HTERT RPE-1 (cell line): ENCODE results near the gene KDSR.
"Not testable (repeated sequence)": the region's sequence is repeated elsewhere in the genome, so short reads cannot be mapped to it uniquely, and the experiment has no call there.

Experiments used
- in situ Hi-C: fragments of 300-500 bp; cut with MboI; formaldehyde crosslinking; loops from 4 replicates; pipeline ENCODE4 v1.14.3; 2020; ENCODE audit warnings: low sequenced_read_pairs

The KDSR gene

DNA sequence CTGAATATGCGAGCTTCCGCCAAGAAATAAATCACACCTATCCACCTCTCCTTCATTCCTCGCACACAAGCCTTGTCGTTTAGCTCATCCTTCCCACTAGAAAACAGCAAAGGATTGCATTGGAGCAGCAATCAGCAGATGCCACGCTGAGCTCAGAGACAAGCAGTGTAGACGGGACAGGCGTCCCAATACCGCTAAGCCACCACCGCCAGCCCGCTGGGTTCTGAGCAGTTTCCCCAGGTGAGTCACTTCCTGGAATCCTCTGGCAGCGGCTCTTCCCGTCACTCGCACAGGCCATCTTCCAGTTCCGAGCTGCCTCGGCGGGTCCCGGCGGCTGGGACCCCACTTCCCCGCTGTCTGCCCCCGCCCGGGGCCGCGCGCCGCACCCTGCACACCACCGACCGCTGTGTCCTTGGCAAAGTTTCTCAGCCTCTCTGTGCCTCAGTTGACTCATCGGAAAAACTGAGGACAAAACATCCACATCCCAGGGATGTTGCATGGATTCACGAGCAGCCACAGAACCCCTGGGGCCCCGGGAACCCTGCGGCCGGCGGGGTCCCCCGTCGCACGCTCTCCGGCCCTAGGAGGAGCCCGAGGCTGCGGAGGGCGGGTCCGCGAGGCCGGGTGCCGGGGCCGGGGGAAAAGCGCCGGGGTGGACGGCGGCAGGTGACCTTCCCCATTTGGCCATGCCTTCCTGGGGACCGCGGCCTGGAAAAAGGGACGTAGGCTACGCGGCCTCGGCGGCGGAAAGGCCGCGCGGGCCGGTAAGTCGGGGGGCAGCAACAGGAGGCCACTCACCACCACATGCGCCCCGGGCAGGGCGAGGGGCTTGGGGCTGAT lies 573 bp downstream of the KDSR start:
- in situ Hi-C loops = no loop called here

DNA sequence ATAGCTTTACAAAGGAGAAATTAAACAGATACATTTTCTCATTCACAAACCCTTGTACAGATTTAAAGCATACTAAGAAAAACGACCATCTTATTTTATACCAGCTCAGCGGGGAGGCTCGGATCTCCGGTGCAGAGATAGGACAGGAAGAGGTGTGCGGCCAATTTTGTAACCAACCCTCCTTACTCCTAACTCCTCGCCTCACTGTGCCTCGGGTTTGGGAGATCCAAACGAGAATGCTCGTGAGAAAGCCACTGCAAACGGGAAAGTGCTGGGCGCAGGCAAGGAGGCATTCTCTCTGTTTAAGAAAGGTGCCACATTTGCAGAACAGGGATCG lies 1.2 kb downstream of the KDSR start:
- in situ Hi-C loops = no loop called here

DNA sequence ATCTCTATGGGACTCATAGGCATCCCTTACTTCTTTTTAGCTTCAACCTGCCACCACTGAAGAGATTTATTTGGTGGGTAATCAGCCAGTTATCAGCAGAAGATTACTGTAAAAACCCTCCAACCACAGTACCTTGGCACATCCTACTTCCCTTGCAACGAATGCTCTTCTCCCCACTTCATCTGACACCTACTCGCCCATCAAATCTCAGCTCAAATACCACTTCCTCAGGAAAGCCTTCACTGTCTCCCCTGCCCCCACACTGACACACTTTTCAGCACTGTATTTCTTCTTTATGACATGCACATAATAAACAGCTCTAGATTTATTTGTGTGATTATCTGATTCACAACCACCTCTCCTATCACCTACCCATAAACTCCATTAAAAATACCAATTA lies 3.1 kb downstream of the KDSR start:
- in situ Hi-C loops = no loop called here

DNA sequence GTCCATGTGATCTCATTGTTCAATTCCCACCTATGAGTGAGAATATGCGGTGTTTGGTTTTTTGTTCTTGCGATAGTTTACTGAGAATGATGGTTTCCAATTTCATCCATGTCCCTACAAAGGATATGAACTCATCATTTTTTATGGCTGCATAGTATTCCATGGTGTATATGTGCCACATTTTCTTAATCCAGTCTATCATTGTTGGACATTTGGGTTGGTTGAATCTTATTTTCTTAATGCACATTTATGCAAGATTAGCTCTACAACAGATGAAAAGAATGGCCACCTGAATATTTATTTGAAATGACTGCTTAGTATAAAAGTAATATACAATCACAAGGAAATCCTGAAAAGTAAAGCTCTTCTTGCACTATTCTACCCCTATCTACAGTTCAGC lies 3.6 kb downstream of the KDSR start:
- in situ Hi-C loops = not testable (repeated sequence)

DNA sequence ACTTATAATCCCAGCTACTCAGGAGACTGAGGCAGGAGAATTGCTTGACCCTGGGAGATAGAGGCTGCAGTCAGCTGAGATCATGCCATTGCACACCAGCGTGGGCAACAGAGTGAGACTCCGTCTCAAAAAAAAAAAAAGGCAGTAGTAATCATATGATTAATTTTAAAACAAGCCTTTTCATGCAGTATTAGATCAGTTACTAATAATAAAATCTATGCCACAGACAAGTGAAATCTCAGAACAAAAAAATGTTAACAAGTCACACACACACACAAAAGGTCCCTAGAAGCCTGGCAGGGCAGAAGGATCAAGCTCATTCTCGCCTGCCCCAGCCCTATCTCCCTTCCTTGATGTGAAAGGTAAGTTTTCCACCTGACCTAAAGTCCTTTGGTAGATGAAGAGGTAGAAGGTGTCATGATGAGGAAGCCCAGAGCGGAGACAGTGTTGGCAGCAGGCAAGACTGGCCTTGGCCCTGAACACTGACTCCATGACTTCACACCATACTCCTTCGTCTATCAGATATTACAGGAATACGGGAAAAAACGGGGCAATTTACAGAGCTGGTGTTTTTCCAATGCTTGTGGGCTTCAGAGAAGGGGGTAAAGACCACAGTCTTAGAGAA lies 10.6 kb downstream of the KDSR start:
- in situ Hi-C loops = no loop called here

DNA sequence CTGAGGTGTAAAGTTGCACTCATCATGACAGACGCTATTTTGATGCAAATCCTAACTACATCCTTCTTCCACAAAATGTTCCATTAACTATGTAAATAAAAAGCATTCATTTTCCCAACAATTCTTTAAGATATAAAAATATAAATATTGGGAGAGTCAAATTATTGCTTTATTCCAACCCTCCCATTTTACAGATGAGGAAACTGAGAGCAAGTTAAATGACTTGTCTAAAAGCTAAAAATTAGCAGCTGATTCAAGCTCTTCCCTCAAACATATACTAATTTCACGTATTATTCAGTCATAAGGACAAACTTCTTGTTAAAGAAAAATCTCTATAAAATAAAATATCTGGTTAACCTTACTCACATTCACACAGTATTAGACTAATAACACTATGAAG lies 16.8 kb downstream of the KDSR start:
- in situ Hi-C loops = no loop called here

DNA sequence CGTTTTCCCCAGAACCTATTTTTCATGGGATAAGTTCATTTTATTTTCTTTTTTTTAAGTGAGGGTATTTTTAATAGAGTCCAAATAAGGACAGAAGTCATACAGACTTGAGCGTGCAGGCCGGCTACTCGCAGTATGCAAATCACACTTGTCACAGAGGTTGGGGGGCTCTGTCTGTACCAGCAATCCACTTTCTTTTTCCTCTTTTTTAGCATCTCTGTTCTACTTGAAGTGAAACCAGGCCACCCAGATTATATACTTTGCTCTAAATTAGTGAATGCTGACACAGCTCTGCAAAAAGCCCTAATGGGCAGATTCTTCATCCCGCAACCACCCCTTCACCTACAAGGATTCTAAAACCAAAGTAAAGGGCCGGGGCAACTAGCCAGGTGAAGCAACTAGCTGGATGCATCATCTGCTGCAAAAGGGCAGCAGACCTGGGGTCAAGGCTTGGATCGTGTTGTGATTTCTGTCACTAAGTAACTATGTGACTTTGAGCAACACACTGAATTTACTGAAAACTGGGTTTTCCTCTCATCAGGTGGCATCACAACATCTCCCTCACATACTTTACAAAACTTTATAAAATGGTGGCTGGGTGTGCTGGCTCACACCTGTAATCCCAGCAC lies 18.4 kb downstream of the KDSR start:
- in situ Hi-C loops = no loop called here

DNA sequence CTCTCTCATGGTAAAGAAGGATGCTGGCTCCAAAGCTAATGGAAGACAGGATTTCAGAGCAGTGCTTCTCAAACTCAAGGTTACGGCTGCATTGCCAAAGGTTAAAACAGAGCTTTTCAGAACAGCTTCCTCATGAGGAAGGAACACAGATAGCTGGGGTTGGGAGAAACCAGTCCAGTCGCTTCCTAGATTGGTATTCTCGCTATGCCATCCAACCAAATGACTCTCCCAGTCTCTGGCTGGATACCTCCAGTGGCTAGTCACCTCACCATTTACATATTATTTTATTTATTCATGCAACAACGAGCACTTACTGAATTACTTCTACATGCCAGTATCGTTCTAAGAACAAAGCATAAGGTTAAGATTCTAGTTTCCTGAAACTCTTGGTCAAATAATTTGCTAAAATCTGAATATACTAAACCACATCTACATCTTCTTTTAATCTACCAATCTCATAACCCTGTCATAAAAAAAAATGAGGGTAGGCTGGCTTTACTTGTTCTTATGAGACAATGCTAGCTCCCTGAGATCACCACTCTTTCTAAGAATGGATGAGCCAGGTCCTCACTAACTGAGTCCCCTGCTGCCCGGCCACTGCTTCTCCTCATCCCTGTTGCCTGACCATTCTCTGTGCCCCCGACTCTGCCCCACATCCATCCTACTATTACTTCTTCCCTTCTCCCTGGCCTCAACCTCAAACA lies 20.4 kb downstream of the KDSR start:
- in situ Hi-C loops = no loop called here

DNA sequence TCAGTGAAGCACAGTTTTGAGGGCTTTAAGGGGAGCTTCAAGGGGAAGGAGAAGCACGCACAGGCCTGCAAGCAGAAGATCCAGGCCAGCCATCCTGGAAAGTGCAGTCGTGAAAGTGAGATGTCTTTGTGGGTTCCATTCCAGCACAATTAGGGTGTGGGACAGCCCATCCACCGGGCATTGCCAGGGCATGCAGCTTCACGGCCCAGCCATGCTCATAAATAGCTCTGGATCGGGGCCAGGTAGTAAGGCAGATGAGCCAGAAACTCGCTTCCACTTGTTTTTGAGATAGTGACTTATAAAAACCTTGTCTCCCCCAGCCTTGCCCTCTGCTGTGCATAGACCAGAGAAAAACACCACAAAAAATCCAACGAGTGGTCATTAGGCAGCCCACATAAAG lies 21.0 kb downstream of the KDSR start:
- in situ Hi-C loops = no loop called here

DNA sequence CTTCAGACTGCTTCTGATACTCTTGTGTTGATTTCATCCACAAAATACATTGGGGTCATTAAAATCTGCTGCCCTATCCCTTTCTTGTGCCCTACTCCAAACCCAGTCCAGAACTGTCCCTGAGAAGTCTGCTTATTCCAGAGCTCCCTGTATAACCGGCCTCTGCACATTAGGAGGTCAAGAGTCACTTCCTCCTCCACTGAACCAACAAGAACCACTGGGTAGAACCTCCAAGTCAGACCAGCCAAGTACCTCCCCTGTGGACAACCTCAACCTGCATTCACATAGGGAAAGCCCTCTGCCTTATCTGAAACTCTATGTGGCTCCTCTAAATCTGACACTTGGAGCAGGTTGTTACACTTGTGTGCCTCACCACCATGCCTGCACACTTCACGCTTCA lies 22.1 kb downstream of the KDSR start:
- in situ Hi-C loops = no loop called here

DNA sequence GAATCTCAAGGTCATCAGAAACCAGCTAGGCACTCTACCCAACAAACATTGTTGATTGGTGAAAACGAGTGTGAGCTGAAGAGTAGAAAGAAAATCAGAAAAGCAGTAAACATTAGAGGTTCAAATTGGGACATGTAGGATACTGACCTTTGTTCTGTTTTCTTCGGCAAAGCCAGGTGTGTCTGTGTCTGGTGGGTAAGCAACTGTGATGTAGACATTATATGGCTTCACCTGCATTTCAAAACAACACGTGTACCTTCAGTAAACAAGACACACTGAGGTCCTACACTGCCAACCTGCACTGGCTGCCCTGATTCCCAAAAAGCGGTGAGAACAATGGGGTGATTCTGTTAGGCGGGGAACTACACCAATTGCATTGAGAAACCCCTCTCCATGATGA lies 22.7 kb downstream of the KDSR start:
- in situ Hi-C loops = no loop called here

DNA sequence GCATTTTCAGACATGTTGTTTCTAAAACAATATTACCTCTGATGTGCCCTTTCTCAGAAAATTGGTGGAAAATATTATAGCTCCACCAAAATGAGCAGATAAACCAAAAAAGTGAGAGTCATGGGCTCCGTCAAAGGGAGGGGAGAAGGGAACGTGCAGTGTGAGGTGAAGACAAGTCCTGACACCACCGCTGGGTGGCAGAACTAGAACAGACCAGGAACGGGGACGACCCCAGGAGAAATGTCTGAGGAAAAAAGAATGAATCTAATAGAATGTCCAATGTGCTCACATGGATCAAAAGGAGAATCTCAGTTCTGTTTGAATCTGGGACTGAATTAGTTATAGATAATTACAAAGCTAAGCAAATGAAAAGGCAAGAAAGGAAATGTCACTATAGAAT lies 24.8 kb downstream of the KDSR start:
- in situ Hi-C loops = no loop called here

DNA sequence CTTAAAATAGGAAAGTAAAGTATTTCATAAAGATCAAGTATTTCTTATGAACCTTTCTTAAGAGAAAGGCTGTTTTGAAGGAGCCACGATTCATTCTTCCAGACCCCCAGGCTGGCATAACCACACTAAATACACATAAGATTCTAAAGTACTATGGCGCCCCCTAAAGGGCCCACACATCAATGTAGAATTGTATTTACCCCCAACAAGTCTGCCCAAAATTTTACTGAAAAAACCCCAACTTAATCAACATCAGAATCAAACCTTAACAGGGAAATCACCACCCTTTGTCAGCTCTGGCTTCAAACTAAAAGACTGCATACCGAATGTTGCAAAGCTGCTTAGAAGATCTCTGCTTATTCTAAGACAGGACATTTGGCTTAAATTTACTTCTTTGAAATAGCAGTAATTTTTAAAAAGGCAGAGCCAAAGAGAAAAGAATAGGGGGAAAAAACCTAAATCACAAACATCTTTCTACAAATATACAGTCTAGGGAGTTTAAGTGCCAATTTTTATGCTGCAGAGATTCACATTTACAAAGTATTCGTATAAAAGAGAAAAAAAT lies 27.0 kb downstream of the KDSR start:
- in situ Hi-C loops = no loop called here

DNA sequence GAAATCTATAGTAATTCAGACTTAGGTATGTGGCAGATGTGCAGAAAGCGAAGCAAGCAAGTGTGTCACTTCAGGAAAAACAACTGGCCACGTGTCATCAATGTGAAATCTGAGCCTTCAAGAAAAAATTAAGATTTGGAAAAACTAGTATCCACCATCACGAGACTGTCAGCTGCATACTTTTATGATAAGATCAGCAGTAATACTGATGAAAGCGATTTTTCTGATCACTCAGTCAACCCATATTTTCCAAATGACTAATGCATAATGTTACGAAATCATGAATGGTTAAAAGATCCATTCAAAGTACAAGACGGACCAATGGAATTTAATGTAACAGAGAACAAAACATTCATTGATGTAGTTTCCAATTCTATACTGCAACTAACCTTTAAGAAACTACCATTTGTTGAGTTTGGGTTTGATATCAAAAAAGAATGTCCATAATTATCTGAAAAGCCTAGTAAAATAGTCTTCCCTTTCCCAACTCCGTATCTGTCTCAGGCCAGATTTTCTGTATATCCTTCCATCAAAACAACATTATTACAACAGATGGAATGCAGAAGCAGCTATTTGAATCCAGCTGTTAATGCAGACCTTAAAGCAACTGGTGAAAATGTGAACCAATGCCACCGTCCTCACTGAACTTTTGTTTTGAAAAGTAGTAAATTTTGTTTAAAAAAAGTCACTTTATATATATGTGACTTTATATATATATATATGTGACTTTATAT lies 30.5 kb downstream of the KDSR start:
- in situ Hi-C loops = no loop called here

DNA sequence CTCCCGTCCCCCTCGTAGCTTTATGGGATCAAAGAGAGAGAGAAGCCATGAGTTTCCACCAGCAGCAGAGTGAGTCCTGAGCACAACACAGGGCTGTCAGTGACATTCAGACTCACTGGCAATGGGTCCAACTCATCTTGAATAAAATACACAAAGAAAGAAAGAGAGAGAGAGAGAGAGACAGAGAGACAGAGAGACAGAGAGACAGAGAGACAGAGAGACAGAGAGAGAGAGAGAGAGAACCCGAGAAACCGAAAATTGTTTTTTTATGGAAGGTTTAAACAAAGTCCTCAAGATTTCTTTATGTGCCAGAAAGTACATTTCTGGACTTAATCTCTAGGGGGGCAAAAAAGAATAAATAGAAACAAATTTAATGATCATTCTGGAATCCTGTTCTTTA lies 35.9 kb downstream of the KDSR start:
- in situ Hi-C loops = no loop called here

DNA sequence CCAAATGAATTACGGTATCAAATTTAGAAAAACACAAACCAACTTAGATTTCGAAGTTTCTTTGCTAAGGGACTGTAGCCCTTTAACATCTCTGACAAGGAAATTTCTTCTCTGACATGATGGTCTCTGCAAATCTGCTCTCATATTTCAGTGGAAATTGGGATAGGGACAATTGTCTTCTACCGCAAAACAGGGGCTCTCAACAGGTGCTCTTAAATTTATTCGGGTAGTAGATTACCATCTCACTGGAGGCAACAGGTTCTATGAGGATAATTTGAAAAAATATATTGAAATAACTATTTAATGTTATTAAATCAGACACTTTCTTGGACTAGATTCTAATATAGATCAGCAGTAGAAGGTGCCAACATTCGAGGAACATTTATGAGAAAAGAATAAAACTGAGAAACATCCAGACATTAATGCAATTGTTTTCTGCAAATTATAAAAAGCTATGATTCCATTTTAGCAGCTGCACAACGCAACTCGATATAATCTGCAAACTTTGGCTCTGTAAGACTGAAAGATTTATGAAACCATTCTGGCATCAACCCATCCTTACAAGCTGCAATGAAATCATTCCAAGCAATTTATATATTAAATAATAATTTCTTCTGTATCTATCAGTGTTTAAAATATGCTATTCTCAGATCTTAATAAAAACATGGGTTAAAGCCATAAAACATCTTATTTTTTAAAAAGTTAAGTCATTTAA lies 37.4 kb downstream of the KDSR start:
- in situ Hi-C loops = no loop called here

DNA sequence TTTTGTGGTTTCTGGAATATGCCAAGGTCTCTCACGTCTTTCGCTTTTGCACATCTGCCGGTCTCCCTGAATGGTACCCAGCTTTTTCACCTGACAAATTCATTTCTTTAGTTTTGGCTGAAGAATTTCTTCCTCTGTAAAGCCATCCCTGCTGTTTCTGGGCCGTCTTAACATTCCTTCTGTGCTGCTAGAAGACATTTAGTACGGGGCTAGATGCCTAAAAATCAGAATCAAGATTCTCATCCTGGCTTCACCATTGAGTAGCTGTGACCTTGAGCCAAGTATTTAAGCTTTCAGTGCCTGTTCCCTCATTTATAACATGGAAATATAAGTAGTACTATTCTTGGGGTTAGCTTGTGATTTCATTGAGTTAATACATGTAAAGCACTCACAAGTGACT lies 41.0 kb downstream of the KDSR start:
- in situ Hi-C loops = no loop called here

DNA sequence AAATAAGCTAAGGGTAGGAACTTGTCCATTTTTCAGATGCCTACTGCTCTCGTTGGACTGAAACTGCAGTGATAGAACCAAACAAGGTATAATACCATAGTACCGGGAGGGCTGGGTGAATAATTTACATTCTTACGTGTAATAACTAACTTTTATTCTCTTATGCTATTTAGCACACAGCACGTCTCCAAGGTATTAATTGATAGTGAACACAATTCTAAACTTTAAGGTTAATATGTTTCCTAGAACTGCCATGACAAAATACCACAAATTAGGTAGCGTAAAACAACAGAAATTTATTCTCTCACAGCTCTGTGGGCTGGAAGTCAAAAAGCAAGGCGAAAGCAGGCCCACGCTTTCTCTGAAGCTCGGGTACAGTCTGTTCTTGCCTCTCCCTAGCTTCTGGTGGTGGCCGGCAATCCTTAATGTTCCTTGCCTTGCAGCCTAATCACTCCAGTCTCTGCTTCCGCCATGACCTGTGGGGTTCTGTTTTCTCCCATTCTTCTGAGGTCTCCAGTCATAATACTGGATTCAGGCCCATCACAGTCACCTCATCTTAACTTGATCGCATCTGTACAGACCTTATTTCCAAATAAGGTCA lies 41.8 kb downstream of the KDSR start:
- in situ Hi-C loops = no loop called here

DNA sequence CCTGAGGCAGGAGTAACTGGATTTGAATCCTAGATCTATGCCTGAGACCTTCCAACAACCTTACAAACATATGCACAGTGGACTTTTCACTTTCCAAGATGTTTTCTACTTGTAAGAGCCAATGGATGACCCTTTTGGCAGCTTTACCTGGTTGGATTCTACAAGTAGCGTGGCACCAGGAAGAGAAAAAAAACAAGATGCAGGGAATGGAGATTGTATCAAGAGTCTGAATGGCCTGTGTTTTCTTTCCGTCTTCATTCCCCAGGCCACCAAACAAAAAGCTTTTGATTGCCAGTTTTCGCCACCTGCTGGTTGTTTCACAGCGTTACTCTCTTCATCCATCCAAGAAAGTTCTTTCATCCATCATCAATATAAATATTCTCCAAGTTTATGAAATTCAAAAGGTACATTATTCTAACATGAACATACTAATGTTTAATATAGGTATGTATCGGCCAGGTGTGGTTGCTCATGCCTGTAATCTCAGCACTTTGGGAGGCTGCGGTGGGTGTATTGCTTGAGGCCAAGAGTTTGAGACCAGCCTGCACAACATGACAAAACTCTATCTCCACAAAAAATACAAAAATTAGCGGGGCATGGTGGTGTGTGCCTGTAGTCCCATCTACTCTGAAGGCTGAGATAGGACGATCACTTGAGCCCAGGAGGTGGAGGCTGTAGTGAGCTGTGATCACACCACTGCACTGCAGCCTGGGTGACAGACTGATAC lies 43.9 kb downstream of the KDSR start:
- in situ Hi-C loops = no loop called here
